K562 (cell line): ENCODE measurements around the gene ISCA1. TPM values are rescaled to one million over a fixed set of nuclear protein-coding genes. Genes with fewer than 3 reads are reported as not detected.

Experiments
- ATAC-seq: fragments of 200-7000 bp; cut with Tn5 transposase; 3 replicates; pipeline ENCODE4 v1.9.1; 2020; ENCODE audit warnings: moderate library complexity
- BruUV-seq: library from RNA; stranded (reverse); fragments of 400-500 nt; replicated peaks from 2 replicates; lab custom pipeline; 2021; lab: Mats Ljungman, UMichigan
- CTCF ChIA-PET: fragments of 300-600 bp; formaldehyde crosslinking; extraction: SDS; loops from one replicate; lab custom pipeline; 2021; ENCODE audit warnings: low intra/inter-chr PET ratio; lab: Yijun Ruan, JAX
- POLR2A ChIA-PET: fragments of 300-600, 350-650 bp; sonication (Branson Sonifier 250); formaldehyde crosslinking; extraction: SDS; loops from one replicate; lab custom pipeline; 2021; ENCODE audit warnings: antibody characterized with exemption, inconsistent platforms; lab: Yijun Ruan, JAX
- DNase-seq, 4 experiments: peaks; one replicate each; pipeline versions ENCODE4 v3.0.0 to v3.0.0-alpha.2; 2011 to 2018; ENCODE audit warnings: low spot score in 3 of 4, mixed read lengths in 3 of 4; ENCODE audit errors: extremely low read depth in 1 of 4
- FAIRE-seq: peaks from 2 replicates; lab custom pipeline; 2011; peaks lifted over from hg19 to GRCh38; lab: Jason Lieb, UNC
- H2AFZ ChIP-seq: 2 replicates; pipeline ENCODE4 v1.6.0; 2011; ENCODE audit warnings: low read depth, low read length, control low read depth, inconsistent platforms
- H3K27ac ChIP-seq: fragments of 200-600 bp; 3 replicates; pipeline ENCODE4 v1.8.0; 2011; ENCODE audit warnings: low read depth, mild to moderate bottlenecking, control low read depth, inconsistent platforms, low read length, moderate library complexity, mixed read lengths; ENCODE audit errors: extremely low read depth
- H3K27me3 ChIP-seq, 2 experiments: fragments of 300-600 bp in 1 of 2; 2 replicates in 1 of 2; 3 replicates in 1 of 2; pipeline versions ENCODE4 v1.6.0 to v1.8.0; 2011; ENCODE audit warnings: inconsistent platforms in 2 of 2, low read length in 2 of 2, mild to moderate bottlenecking in 1 of 2, mixed read lengths in 1 of 2, moderate library complexity in 1 of 2; ENCODE audit not compliant: control insufficient read depth in 2 of 2, insufficient read depth in 2 of 2
- H3K36me3 ChIP-seq: fragments of 300-600 bp; 3 replicates; pipeline ENCODE4 v1.8.0; 2011; ENCODE audit warnings: mild to moderate bottlenecking, low read length, inconsistent platforms; ENCODE audit not compliant: control insufficient read depth, insufficient read depth
- H3K4me1 ChIP-seq, 2 experiments: fragments of 200-600 bp in 1 of 2; replicated peaks in 1 of 2; 2 replicates in 1 of 2; 3 replicates in 1 of 2; pipeline versions ENCODE4 v1.5.1 to v1.8.0; 2011; ENCODE audit warnings: inconsistent platforms in 2 of 2, low read length in 2 of 2, mild to moderate bottlenecking in 1 of 2, mixed read lengths in 1 of 2, moderate library complexity in 1 of 2; ENCODE audit not compliant: control insufficient read depth in 2 of 2, insufficient read depth in 2 of 2
- H3K4me2 ChIP-seq: 2 replicates; pipeline ENCODE4 v1.6.1; 2011; ENCODE audit warnings: low read length, control low read depth, inconsistent platforms, mixed read lengths; ENCODE audit not compliant: insufficient read depth
- H3K4me3 ChIP-seq: fragments of 200-600 bp; sonication (generic), shearing (Covaris generic); 2 replicates; pipeline ENCODE4 v1.5.1; 2016; ENCODE audit warnings: control low read depth, inconsistent platforms
- H3K79me2 ChIP-seq: fragments of 200-600 bp; 3 replicates; pipeline ENCODE4 v1.8.0; 2011; ENCODE audit warnings: low read length, inconsistent platforms; ENCODE audit not compliant: control insufficient read depth, insufficient read depth
- H3K9ac ChIP-seq, 2 experiments: 2 replicates each; pipeline versions ENCODE4 v1.6.0 to v1.6.1; 2011; ENCODE audit warnings: low read depth in 2 of 2, low read length in 2 of 2, control low read depth in 1 of 2, inconsistent platforms in 1 of 2, mild to moderate bottlenecking in 1 of 2, mixed read lengths in 1 of 2; ENCODE audit not compliant: insufficient read depth in 1 of 2
- H3K9me1 ChIP-seq: one replicate; pipeline ENCODE4 v1.6.0; 2011; ENCODE audit warnings: inconsistent platforms, mild to moderate bottlenecking, low read length, moderate library complexity; ENCODE audit not compliant: control insufficient read depth, insufficient read depth
- H3K9me3 ChIP-seq: replicated peaks from 2 replicates; pipeline ENCODE4 v1.5.1; 2011; ENCODE audit warnings: low read depth, low read length, inconsistent platforms; ENCODE audit not compliant: control insufficient read depth, insufficient read depth
- H4K20me1 ChIP-seq: replicated peaks from 2 replicates; pipeline ENCODE4 v1.6.1; 2011; ENCODE audit warnings: low read length, inconsistent platforms, mixed read lengths; ENCODE audit not compliant: control insufficient read depth, insufficient read depth
- ATF2 ChIP-seq: sonication (generic); formaldehyde crosslinking; IDR thresholded peaks from 2 replicates; pipeline ENCODE4 v1.8.1; 2022; ENCODE audit warnings: missing genetic modification reagents
- CC2D1A ChIP-seq: fragments of 450-650 bp; IDR thresholded peaks from 2 replicates; pipeline ENCODE4 v1.6.1; 2017; ENCODE audit warnings: mild to moderate bottlenecking
- ELK3 ChIP-seq: fragments of 450-650 bp; formaldehyde crosslinking; IDR thresholded peaks from 2 replicates; pipeline ENCODE4 v1.4.0; 2020; ENCODE audit warnings: mild to moderate bottlenecking
- KDM5B ChIP-seq: fragments of 200-600 bp; sonication (generic); IDR thresholded peaks from 2 replicates; pipeline ENCODE4 v1.6.1; 2012; ENCODE audit warnings: low read depth, mild to moderate bottlenecking, moderate library complexity, low read length, control low read depth, inconsistent platforms; ENCODE audit not compliant: insufficient replicate concordance
- KHSRP ChIP-seq: fragments of 450-650 bp; IDR thresholded peaks from 2 replicates; pipeline ENCODE4 v1.6.1; 2017
- PTRF ChIP-seq: fragments of 450-650 bp; IDR thresholded peaks from 2 replicates; pipeline ENCODE4 v1.6.1; 2016; ENCODE audit warnings: mild to moderate bottlenecking, missing genetic modification characterization, missing compliant biosample characterization
- RBM15 ChIP-seq: fragments of 200-400 bp; formaldehyde crosslinking; IDR thresholded peaks from 2 replicates; pipeline ENCODE4 v1.6.1; 2018; ENCODE audit warnings: mild to moderate bottlenecking, low read length, moderate library complexity; ENCODE audit not compliant: insufficient read depth
- RBM25 ChIP-seq: fragments of 200-400 bp; formaldehyde crosslinking; IDR thresholded peaks from 2 replicates; pipeline ENCODE4 v1.6.1; 2018; ENCODE audit warnings: low read length, low read depth, moderate library complexity; ENCODE audit not compliant: severe bottlenecking
- THAP12 ChIP-seq: fragments of 250-450 bp; sonication (Bioruptor Pico); IDR thresholded peaks from 2 replicates; pipeline ENCODE4 v1.9.0; 2021; ENCODE audit warnings: mild to moderate bottlenecking, inconsistent platforms
- ZBED1 ChIP-seq: IDR thresholded peaks from 2 replicates; pipeline ENCODE4 v1.6.1; 2014
- ZBTB43 ChIP-seq: sonication (generic); formaldehyde crosslinking; IDR thresholded peaks from 2 replicates; pipeline ENCODE4 v1.8.0; 2023; ENCODE audit warnings: mild to moderate bottlenecking, missing genetic modification reagents
- ZNF133 ChIP-seq: fragments of 250-450 bp; sonication (Bioruptor Pico); IDR thresholded peaks from 2 replicates; pipeline ENCODE4 v1.4.0; 2020; ENCODE audit warnings: mild to moderate bottlenecking
- ZNF324 ChIP-seq: fragments of 250-450 bp; sonication (Bioruptor Pico); IDR thresholded peaks from 2 replicates; pipeline ENCODE4 v1.4.0; 2020; ENCODE audit warnings: mild to moderate bottlenecking
- ZNF740 ChIP-seq, 3 experiments: fragments of 200-800 bp in 1 of 3; sonication (Bioruptor generic) in 1 of 3; sonication (generic) in 1 of 3; formaldehyde crosslinking in 1 of 3; IDR thresholded peaks; 2 replicates each; pipeline versions ENCODE4 v1.6.1 to v1.8.0; 2016 to 2022; ENCODE audit warnings: mild to moderate bottlenecking in 2 of 3, missing compliant biosample characterization in 2 of 3, missing genetic modification characterization in 2 of 3, missing genetic modification reagents in 1 of 3
- WGBS: fragments of 100-300 bp; shearing (Covaris generic); methylation state at CpG from one replicate; pipeline ENCODE4 v1.1.6; 2016; ENCODE audit warnings: low coverage, mixed read lengths; ENCODE audit not compliant: insufficient coverage; ENCODE audit errors: missing lambda C conversion rate; 5-methylcytosine and 5-hydroxymethylcytosine counted together
- in situ Hi-C: fragments of 300-500 bp; cut with MboI; formaldehyde crosslinking; loops from 4 replicates; pipeline ENCODE4 v1.15.0; 2018; ENCODE audit warnings: inconsistent platforms, mixed read lengths
- intact Hi-C: fragments of 100-400 bp; cut with micrococcal nuclease; formaldehyde crosslinking; loops from 2 replicates; pipeline ENCODE4 v1.14.2; 2022
- polyA plus RNA-seq, 8 experiments: library from polyadenylated mRNA; depleted of rRNA in 4 of 8; stranded (reverse) in 5 of 8; unstranded in 3 of 8; fragments of >200 nt; fragmentation: Nextera tagmentation in 2 of 8; fragmentation: Illumina TruSeq in 1 of 8; extraction: Ambion mirVana in 2 of 8; extraction: Trizol in 1 of 8; gene quantifications; 2 replicates each; pipeline versions ENCODE4 v1.2.1 to v1.2.3, GENCODE V29; 2011 to 2014; ENCODE audit warnings: inconsistent platforms in 1 of 8, missing spikeins in 1 of 8
- total RNA-seq, 7 experiments: library from RNA; depleted of rRNA in 6 of 7; stranded (reverse); fragments of >200 nt in 6 of 7; fragmentation: Illumina TruSeq in 2 of 7; extraction: Trizol in 2 of 7; gene quantifications; 2 replicates each; pipeline versions ENCODE4 v1.2.1 to v1.2.3, GENCODE V29; 2011 to 2021; ENCODE audit warnings: low replicate concordance in 1 of 7

The ISCA1 gene
- total and polyA plus RNA-seq, 9 of the 15 experiments (the other 6 are each of a cell fraction or from before 2014, with no cell fraction given): 6.5 to 27.1 (median 20.0) TPM

- Histone ChIP-seq H3K4me3 (no peak overlapping the region), H3K79me2 (peaks cover 62% of the 10 kb centered on the region), H3K36me3 (peaks cover 72% of the 10 kb centered on the region), H3K27me3 (no peaks in the 10 kb centered on the region), H3K4me1 (peaks cover 4 to 6% of the 10 kb centered on the region in 2 experiments; a peak in 4 of 5 replicates), H4K20me1 (peaks cover 3% of the 10 kb centered on the region; the same call in 1 of the 2 replicates), H3K27ac (no peak overlapping the region), H3K9me1 (no peaks in the 10 kb centered on the region), H3K9ac (no peak overlapping the region), H3K9me3 (no peaks in the 10 kb centered on the region), H2AFZ (no peak overlapping the region), H3K4me2 (no peak overlapping the region)
- intact Hi-C loops: no loop called here
- no peak for TF ChIP-seq ZBED1
- TF ChIP-seq RBM15: no peak
- no peak for TF ChIP-seq KHSRP
- TF ChIP-seq ATF2 (CRISPR knock-in tag): no peak
- TF ChIP-seq CC2D1A: no peak
- TF ChIP-seq ELK3 (CRISPR knock-in tag): no peak
- no peak for TF ChIP-seq ZNF324
- TF ChIP-seq ZBTB43 (CRISPR knock-in tag): no peak
- TF ChIP-seq ZNF740 (CRISPR knock-in tag; IDR thresholded peaks at IDR 0.05): no peak
- no peak for TF ChIP-seq ZNF740 (tag; IDR thresholded peaks at IDR 0.05)
- no peak for TF ChIP-seq THAP12
- no peak for TF ChIP-seq RBM25
- no peak for TF ChIP-seq ZNF133 (CRISPR knock-in tag)
- no peak for TF ChIP-seq PTRF
- no peak for TF ChIP-seq KDM5B
- DNase-seq (no peak), ATAC-seq (no peak), FAIRE-seq (no peak)
- 78% methylated on average over 6 of the region's 7 CpGs for WGBS
- no TSS peak for BruUV-seq
- CTCF ChIA-PET: no interaction called here
- POLR2A ChIA-PET: interaction anchor here (0.7 kb wide), 1 partner anchor 14 kb away, joined by 3 read pairs; no protein-coding TSS in a partner anchor
- in situ Hi-C loops: no loop called here
These were observed 7.3 kb downstream of the ISCA1 start for GRCh38 chr9:86274821-86275643.
